HG03039 (cell line): ENCODE data around the gene DLX1.
"Not testable (repeated sequence)": the region's sequence is repeated elsewhere in the genome, so short reads cannot be mapped to it uniquely, and the experiment has no call there.

ENCODE experiments used
- ATAC-seq: cut with Tn5 transposase; IDR thresholded peaks from one replicate; pipeline ENCODE4 v1.9.1; 2021; ENCODE audit warnings: mild to moderate bottlenecking, moderate library complexity; ENCODE audit not compliant: unreplicated experiment

DLX1 gene

DNA sequence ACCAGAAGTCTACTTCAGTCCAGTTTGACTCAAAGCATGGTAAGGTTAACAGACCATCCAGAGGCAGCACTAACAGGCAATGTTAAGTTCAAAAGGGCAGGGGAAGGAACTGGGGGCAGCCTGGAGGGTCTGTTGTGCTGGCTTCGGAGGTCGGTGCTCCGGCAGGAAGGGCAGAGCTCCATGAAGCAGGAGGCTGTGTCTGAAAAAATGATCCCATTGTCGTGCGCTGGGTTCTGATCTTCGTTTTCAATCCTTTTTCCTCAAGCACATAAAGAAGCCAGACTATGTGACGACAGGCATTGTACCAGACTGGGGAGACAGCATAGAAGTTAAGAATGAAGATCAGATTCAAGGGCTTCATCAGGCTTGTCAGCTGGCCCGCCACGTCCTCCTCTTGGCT is 21.9 kb upstream of the DLX1 start:
- ATAC-seq = no peak

DNA sequence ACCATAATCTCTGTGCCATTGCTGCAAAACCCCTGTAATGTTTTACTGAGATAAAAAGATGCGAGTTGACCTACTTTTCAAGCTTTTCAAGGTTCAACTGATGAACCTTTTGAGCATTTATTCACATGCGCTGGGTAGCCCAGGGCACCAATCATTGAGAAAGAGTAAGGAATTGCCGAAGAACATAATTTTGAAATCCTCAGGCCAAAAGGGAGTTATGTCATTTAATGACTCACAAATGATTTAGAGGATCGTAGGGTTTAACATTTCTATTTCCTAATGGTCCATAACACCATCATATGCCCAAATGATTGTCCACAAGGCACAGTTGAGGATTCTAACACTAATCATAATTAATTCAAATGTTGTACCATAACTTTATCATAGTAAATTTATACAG is 20.2 kb upstream of the DLX1 start:
- no peak for ATAC-seq

DNA sequence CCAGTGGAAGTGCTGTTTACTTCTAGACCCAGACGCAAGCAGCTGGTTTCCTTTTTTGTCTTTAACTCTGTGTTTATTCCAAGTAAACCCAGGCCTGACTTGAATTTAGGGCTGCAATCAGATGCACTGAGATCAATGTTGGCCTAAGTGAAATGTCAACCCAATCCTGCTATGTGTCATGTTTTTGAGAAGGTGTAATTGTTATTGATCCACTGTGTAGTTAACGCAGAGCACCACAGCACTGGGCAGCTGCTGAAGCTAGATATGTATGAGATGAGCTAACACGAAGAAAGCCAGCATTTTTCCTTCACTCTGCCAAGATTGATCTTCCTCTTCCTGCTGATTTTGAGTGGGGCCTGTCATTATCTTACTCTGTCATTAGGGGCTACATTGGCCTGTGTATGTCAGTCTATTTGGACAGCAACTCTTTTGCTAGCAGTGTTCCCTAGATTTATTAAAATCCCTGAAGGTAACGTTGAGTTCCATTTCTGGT is 18.9 kb upstream of the DLX1 start:
- ATAC-seq = no peak

DNA sequence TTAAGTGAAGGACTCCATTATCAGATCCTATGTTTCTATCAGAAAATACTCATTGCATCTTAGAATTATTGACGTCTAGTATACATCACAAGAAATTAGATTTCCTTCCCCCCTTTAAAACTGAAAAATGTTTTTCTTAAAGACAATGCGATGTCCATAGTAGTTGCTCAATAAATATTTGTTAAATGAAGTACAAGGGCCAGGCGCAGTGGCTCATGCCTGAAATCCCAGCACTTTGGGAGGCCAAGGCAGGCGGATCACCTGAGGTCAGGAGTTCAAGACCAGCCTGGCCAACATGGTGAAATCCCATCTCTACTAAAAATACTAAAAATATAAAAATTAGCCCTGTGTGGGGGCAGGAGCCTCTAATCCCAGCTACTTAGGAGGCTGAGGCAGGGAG is 17.4 kb upstream of the DLX1 start:
- not testable (repeated sequence) for ATAC-seq

GRCh38 chr2:172070936-172071335 is 14.4 kb upstream of the DLX1 start:
- no peak for ATAC-seq

DNA sequence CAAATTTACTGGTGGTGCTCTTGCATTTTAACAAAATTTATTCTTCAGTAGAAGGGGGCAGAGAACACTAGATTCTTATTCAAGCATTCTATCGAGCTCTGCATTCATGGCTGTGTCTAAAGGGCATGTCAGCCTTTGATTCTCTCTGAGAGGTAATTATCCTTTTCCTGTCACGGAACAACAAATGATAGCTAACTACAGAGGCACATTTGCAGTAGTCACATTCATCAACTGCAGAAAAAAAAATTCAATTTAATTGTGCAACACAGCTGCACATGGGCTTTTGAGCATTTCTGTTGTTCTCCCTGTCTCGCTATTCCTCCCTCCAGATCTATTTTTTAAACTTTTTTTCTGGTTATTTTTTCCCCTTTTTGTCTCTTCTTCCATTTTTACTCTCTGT is 13.0 kb upstream of the DLX1 start:
- no peak for ATAC-seq

GRCh38 chr2:172072706-172073105 is 12.6 kb upstream of the DLX1 start:
- ATAC-seq = no peak

GRCh38 chr2:172073518-172073917 is 11.8 kb upstream of the DLX1 start:
- no peak for ATAC-seq

DNA sequence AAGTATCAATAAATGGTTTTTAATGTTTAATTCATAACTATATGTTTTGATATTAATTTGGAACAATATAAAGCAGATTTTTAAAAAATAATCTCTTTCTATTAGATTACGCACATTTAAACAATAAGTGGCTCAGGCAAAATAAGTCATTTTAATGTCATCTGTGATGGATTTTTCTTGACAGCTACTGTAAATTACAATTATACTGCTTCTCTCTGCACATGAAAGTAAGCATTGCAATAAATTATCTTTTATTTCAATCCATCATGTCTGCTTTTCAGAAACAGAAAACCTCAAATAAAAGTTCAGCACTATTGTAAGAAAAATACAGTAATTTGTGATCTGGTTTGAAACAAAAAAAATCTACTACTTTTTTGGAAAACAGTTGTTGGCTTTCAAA is 11.1 kb upstream of the DLX1 start:
- ATAC-seq = no peak

GRCh38 chr2:172079416-172079815 is 5.9 kb upstream of the DLX1 start:
- ATAC-seq = no peak

- no peak for ATAC-seq
These were observed 5.3 kb upstream of the DLX1 start for GRCh38 chr2:172079838-172080640.

DNA sequence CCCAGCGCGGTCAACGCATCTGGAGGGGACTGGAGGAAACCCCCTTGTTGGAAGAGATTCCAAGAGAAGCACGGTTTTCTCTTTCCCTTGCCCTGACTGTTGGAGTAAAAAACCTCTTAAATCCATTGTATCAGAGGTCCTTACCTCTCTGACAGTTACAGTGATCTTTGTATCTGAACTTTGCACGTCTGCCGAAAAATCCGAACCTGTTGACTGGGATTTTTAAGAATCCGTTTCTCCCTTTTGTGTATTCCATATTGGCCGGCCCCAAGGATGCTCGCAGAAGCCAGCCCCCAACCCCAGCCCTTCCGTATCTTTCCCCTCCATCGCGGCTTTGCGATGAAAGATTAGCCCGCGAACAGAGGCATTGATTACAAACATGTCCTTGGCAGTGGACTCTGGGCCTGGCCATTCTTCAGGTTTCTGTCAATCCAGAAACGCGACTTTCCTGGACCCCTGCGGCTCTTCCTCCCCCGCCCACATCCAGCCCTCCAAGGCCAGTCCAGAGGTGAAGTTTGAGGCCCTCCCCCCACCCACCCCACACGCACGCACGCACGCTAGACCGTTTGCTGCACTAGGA is 4.6 kb upstream of the DLX1 start:
- no peak for ATAC-seq

DNA sequence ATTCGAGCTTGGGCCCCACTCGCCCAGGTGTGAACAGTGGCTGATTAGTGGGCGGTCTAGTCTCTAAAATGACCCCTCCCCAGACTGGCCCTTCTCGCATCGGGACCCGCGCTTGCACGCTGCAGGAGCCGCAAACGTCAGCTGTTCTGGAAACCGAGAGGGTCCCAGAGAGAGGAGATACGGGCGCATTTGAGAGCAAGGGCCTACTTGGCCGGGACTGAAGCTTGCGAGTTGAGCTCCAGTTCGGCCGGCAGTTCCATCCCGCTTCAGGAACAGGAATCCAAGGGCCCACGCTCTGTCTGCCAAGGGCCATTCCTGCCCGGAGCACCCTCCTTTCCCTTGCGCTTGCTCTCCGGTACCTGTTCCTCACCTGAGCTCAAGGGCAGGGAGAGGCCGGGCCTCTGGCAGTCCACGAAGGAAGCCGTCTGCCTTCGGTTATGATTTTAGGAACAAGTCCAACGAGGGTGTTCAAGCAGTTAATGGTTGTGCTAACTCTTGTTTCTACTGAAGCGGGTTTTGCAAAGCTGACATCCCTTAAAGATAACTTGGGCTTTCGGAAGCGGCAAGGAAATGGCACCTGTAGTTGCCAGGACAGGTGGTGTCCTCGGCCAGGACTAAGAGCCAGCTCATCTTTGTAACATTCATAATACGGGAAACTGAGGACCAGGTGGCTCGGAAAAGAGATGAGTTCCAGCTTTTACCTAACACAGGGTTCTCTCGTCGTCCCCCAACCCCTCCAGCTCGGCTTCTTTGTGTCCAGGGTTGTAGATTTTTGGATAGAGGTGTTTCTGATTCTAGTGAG is 3.9 kb upstream of the DLX1 start:
- no peak for ATAC-seq

DNA sequence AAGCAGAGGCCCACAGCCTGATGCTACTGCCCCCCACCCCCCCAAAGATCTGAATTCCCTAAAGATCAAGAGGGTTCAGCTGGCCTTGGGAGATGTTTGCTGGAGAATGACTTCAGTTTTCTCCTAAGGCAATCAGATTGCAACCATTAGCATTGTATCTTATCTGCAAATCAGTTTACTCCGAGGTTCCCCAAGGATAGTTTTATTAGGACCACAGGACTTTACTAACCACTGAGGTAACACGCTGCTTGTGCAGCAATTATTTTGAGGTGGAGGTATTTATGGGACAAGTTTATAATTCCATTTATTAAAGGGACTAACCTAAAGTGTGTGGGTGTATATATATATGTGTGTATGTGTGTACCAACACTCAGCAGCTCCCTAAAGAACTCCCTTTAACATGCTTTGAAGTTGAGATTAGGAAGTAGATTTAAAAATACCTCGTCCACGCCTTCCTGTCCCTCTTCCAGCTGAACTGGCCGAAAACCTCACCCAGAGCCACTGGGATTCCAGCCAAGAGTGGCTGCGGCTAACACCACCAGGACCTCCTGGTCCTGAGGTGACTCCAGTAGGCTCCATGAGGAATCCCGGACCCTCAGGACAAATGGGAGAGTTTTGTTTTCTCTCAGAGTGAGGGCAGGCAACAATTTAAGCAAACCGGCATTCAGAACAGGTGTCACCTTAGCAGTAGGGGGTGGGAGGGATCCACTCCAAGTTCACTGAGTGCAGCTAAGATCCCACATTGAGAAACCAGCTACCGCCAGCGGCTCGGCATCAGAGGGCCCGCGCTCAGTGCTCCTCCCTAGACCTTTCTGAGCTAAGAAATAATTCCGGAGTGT is 3.0 kb upstream of the DLX1 start:
- no peak for ATAC-seq

DNA sequence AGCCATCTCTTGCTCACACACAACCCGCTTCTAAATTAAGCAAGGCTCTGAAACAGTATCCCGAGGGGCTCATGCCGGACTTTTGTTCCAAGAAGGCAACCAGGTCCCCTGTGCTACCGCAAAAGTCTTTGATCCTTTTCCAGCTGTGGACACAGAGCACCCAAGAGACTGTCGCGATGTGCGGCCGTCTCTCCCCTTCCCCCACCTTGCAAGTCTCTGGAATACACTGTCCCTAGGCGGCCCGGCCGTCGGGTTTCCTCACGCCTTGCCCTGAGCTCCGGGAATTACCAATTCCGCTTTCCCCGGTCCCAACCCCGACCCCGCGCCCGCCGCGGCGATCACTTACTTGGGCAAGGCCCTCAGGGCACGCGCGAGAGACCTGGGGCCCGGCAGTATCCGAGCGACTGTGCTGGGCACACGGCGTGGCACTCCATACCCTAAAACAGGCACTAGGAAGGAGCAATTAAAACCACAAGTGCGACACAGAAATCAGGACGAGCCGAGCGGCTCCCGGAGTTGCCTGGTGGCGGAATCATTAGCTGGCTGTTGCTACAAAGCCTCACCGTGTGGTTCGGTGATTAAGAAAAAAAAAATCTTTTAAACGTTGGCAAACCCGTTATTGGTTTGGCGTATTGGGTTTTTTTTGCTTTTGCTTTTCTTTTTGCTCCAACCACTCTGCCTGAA is 2.2 kb upstream of the DLX1 start:
- no peak for ATAC-seq

DNA sequence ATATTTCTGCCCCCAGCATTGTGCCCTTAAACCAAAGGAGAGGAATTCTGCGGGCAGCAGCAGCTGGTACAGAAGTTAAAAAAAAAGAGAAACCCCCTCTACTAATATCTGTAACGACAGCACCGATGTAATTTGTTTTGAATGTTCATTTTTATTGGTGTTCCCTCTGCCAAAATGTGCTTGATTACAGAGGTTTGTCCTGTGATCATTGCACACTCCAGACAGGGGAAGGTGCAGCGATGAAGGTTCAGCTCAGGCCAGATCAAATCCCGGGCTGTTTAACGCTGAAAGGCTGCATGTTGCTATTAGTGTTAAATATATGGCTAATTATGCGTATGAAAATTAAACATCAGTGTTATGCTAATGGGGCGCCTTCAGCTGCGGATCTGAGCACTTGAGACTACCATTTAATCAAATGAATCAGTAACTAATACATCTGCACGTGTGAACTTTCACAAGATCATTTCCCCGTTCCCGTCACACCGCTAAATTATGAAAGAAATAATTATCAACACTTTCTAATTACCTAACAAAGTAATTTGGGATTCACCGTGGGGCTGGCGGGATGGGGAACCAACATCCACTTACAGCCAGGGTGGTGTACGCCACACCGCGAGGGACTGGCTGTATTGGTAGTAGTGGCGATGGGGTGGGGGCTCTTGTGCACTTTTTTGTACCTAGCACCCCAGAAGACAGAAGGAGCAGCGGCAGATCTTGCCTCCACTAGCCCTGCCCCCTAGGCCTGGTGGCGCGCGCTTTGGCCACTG is 1.5 kb upstream of the DLX1 start:
- ATAC-seq = no peak

GRCh38 chr2:172084395-172084644 is 987 bp upstream of the DLX1 start:
- ATAC-seq = no peak

GRCh38 chr2:172084645-172085459 is 455 bp upstream of the DLX1 start:
- peak; percentile 78 for ATAC-seq
